Kidney (tissue), 14 donors: ENCODE measurements around the gene CXorf38. TPM values are rescaled to one million over a fixed set of nuclear protein-coding genes. Genes with fewer than 3 reads are reported as not detected.

Experiments used
- DNase-seq, 5 donors: peaks; one replicate each; pipeline ENCODE4 v3.0.0-alpha.2; 2013 to 2020
- FAIRE-seq: peaks from 2 replicates; lab custom pipeline; 2012; peaks lifted over from hg19 to GRCh38; lab: Jason Lieb, UNC
- H3K27ac ChIP-seq, 2 donors: one replicate each; pipeline ENCODE4 v1.7.0; 2013; ENCODE audit warnings: low read depth in 2 of 2, low read length in 2 of 2, inconsistent platforms in 1 of 2
- H3K27me3 ChIP-seq: one replicate; pipeline ENCODE4 v1.7.1; 2013; ENCODE audit warnings: low read length, inconsistent platforms; ENCODE audit not compliant: control insufficient read depth, insufficient read depth
- H3K36me3 ChIP-seq, 3 donors: one replicate each; pipeline versions ENCODE4 v1.7.0 to v1.7.1; 2013; ENCODE audit warnings: low read length in 3 of 3, control low read depth in 1 of 3, inconsistent platforms in 1 of 3; ENCODE audit not compliant: insufficient read depth in 3 of 3, control insufficient read depth in 2 of 3
- H3K4me1 ChIP-seq, 3 donors: one replicate each; pipeline versions ENCODE4 v1.7.0 to v1.7.1; 2013; ENCODE audit warnings: low read length in 3 of 3, inconsistent platforms in 1 of 3, low read depth in 1 of 3; ENCODE audit not compliant: control insufficient read depth in 2 of 3, insufficient read depth in 2 of 3
- H3K4me3 ChIP-seq, 3 donors: one replicate each; pipeline versions ENCODE4 v1.7.0 to v1.8.1; 2013; ENCODE audit warnings: low read length in 3 of 3, control low read depth in 1 of 3, inconsistent platforms in 1 of 3
- H3K9ac ChIP-seq, 3 donors: one replicate each; pipeline versions ENCODE4 v1.7.0 to v1.7.1; 2013; ENCODE audit warnings: low read length in 3 of 3, control low read depth in 1 of 3, inconsistent platforms in 1 of 3
- H3K9me3 ChIP-seq, 3 donors: one replicate each; pipeline versions ENCODE4 v1.7.0 to v1.7.1; 2013; ENCODE audit warnings: low read length in 3 of 3, control low read depth in 1 of 3, inconsistent platforms in 1 of 3; ENCODE audit not compliant: control insufficient read depth in 2 of 3, insufficient read depth in 1 of 3
- CTCF ChIP-seq: IDR thresholded peaks from 3 replicates; pipeline ENCODE4 v1.5.1; 2012; ENCODE audit warnings: mild to moderate bottlenecking, moderate library complexity, borderline replicate concordance; ENCODE audit not compliant: insufficient read depth; ENCODE audit errors: extremely low read depth
- intact Hi-C: fragments of 100-400 bp; cut with DNase I; formaldehyde crosslinking; loops from one replicate; pipeline ENCODE4 v1.11.1; 2022
- polyA plus RNA-seq: library from polyadenylated mRNA; stranded (reverse); fragments of 350-450 nt; fragmentation: Illumina TruSeq; extraction: RNeasy Lipid Tissue Mini Kit (QIAGEN cat#74804); gene quantifications from one replicate; pipeline ENCODE4 v1.2.3, GENCODE V29; 2014; ENCODE audit warnings: low read depth, low replicate concordance; ENCODE audit not compliant: insufficient read depth
- total RNA-seq: library from RNA; stranded (reverse); fragmentation: NEBNext Ultra II Directional; extraction: Animal tissue kit (Norgen Biotek cat#: 25700); gene quantifications from one replicate; pipeline ENCODE4 v1.2.1, GENCODE V29; 2021
- donor health status: control.
- donor health status: control.
- donor health status: control.
- donor health status: control.
- donor health status: control.
- donor health status: DM: yes; HTN: yes; CAD: no.
- donor health status: Normal renal cell carcinoma (clear cell type).

Gene CXorf38
- total and polyA plus RNA-seq, 2 donors from 2014 or later = 6.3 to 19.3 TPM

DNA sequence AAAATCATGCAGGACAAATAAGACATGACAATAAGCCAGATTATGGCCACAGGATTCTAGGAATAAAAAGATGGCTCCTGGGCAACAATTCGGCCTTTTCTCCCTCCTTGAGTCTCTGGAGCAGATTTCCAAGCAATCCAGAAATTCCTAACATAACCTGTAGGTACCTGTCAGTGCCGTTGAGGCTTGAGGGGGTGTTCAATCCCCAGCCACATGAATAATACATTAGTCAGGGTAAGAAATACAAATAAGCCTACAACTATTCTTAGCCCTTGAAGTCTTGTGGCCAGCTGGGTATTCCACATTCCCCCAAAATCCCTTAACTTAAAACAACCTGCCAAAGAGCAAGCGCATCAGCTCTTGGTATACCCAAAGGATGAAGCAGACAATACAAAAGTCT, 9.7 kb downstream of the CXorf38 start:
- no peak for TF ChIP-seq CTCF
- intact Hi-C loops = no loop called here

GRCh38 chrX:40632199-40632598, 15.2 kb downstream of the CXorf38 start:
- no peak overlapping the region for H3K9ac ChIP-seq
- intact Hi-C loops = no loop called here
- no peak for DNase-seq
- H3K4me3 ChIP-seq = no peak overlapping the region
- peaks cover 13% of the 10 kb centered on the region for H3K27me3 ChIP-seq
- H3K27ac ChIP-seq = no peak overlapping the region
- FAIRE-seq = no peak
- peaks cover 5 to 18% (median 13%) of the 10 kb centered on the region in 3 donors for H3K36me3 ChIP-seq
- TF ChIP-seq CTCF = no peak
- no peaks in the 10 kb centered on the region for H3K9me3 ChIP-seq
- no peaks in the 10 kb centered on the region for H3K4me1 ChIP-seq

More for the DNA sequence above, 9.7 kb downstream of the CXorf38 start:
- FAIRE-seq (no peak), DNase-seq (no peak)
- H3K4me3 ChIP-seq = no peak overlapping the region
- H3K36me3 ChIP-seq = peaks cover 4 to 12% (median 11%) of the 10 kb centered on the region in 3 donors
- H3K9me3 ChIP-seq = no peaks in the 10 kb centered on the region
- H3K4me1 ChIP-seq = no peaks in the 10 kb centered on the region
- H3K9ac ChIP-seq = no peak overlapping the region
- peaks cover 10% of the 10 kb centered on the region for H3K27me3 ChIP-seq
- H3K27ac ChIP-seq = no peak overlapping the region

GRCh38 chrX:40628506-40628905, 18.9 kb downstream of the CXorf38 start:
- H3K9me3 ChIP-seq = no peaks in the 10 kb centered on the region
- no peak overlapping the region for H3K27ac ChIP-seq
- FAIRE-seq = no peak
- intact Hi-C loops = no loop called here
- H3K4me1 ChIP-seq = no peaks in the 10 kb centered on the region
- H3K4me3 ChIP-seq = no peak overlapping the region
- H3K9ac ChIP-seq = no peak overlapping the region
- H3K36me3 ChIP-seq = peaks cover 3 to 10% (median 6%) of the 10 kb centered on the region in 3 donors
- TF ChIP-seq CTCF = no peak
- H3K27me3 ChIP-seq = peaks cover 7% of the 10 kb centered on the region
- DNase-seq = no peak

GRCh38 chrX:40625294-40625693, 22.1 kb downstream of the CXorf38 start:
- no peaks in the 10 kb centered on the region for H3K9me3 ChIP-seq
- H3K4me3 ChIP-seq = no peak overlapping the region
- peaks cover 4% of the 10 kb centered on the region for H3K27me3 ChIP-seq
- no peak overlapping the region for H3K27ac ChIP-seq
- H3K4me1 ChIP-seq = peaks cover 0 to 4% (median 0%) of the 10 kb centered on the region in 3 donors
- intact Hi-C loops = no loop called here
- H3K36me3 ChIP-seq = peaks cover 2 to 6% (median 6%) of the 10 kb centered on the region in 3 donors
- FAIRE-seq = no peak
- no peak for DNase-seq
- no peak for TF ChIP-seq CTCF
- H3K9ac ChIP-seq = no peak overlapping the region
